ENCODE measurements around the gene CBFA2T3.

Gene CBFA2T3

GRCh38 chr16:88839026-88839529, 137.9 kb downstream of the CBFA2T3 start:
- no peak for DNase-seq (ENCODE audit: low spot score)

DNA sequence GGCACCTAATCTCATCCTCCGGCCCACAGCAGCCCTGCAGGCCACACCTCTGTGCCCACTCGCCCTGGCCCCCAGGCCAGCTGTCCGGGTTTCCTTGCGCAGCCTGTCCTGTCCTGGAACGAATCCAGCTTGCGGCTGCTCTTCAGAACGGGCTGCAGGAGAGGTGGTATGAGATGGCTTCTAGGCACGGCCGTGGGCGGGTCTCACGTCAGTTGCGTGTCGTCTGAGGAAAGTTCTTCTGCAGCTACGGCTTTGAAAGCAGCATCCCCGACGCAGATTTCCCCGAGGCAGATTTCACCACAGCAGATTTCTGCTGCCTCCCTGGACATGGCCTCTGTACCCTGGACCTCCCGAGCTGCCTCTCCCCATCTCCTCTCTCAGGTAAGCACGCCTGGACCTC, 138.4 kb downstream of the CBFA2T3 start:
- DNase-seq (ENCODE audit: low spot score): no peak

- no peak for DNase-seq (ENCODE audit: low spot score)
Observed at GRCh38 chr16:88837806-88838205, 139.2 kb downstream of the CBFA2T3 start.

DNA sequence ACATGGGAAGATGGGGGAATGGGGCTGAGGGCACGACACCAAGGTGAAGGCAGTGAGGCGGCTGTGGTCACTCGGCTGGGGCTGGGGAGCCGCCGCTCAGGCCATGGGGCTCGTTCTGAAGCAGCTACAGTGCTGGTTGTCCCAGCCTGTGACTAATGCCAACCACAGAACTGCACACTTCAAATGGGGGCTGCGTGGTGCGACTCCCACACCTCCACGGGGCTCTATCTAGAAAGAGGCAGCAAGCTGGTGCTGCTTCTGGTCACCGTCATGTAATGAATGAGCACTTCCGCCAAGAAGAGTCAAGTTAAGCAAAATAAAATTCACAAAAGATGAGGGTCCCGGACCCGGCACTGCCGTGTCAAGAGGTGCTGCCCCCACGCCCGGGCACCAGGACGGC, 140.2 kb downstream of the CBFA2T3 start:
- DNase-seq (ENCODE audit: low spot score): no peak

DNA sequence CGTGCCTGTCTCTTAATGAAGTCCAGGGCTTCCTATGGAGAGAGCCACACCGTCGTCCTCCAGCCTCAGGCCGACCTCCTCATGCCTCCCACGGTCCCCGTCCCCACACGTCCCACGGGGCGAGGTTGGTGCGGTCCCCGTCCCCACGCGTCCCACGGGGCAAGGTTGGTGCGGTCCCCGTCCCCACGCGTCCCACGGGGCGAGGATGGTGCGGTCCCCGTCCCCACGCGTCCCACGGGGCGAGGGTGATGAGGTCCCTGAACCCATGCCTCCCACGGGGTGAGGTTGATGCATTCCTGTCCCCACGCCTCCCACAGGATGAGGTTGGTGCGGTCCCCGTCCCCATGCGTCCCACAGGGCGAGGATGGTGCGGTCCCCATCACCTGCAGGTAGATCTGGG, 141.2 kb downstream of the CBFA2T3 start:
- DNase-seq (ENCODE audit: low spot score): no peak

DNA sequence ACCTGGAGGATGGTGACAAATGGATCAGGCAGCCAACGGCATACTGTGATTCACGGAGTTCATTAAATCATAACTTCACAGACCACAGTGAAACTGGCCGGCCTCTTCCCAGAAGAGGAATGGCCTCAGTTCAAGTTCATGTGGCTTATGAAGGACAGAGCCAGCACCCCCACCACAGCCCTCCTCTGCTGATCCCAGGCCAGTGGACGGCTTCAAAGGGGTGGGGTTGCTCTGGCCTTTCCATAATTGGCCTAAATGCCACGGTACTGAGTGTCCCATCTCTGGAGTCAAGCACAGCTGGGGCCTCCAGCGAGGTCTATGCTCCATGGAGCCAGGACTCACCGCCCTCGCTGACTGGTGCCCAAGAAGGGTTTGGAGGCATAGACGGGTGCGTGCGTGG, 141.6 kb downstream of the CBFA2T3 start:
- no peak for DNase-seq (ENCODE audit: low spot score)

- no peak for DNase-seq (ENCODE audit: low spot score)
Observed at GRCh38 chr16:88834670-88835069, 142.3 kb downstream of the CBFA2T3 start.

- no peak for DNase-seq (ENCODE audit: low spot score)
Observed at GRCh38 chr16:88833086-88833485, 143.9 kb downstream of the CBFA2T3 start.

DNA sequence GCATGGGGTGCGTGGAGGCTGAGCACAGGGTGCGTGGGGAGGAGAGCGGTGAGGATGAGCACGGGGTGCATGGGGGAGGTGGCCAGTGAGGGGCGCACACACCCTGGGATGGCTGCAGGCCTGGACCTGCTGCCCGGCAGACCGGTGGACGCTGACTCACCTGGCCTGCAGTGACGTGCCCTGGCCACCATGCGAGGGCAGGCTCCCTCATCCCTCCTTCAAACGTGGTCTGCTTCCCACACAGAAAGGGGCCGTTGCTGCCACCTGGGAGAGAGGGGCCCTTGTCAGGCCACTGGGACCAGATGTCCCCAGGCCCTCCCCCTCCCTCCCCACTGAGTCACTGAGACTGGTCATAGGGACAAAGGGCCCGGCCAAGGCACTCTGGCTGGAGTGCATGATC, 145.2 kb downstream of the CBFA2T3 start:
- peak; percentile 41 for DNase-seq (ENCODE audit: low spot score)

DNA sequence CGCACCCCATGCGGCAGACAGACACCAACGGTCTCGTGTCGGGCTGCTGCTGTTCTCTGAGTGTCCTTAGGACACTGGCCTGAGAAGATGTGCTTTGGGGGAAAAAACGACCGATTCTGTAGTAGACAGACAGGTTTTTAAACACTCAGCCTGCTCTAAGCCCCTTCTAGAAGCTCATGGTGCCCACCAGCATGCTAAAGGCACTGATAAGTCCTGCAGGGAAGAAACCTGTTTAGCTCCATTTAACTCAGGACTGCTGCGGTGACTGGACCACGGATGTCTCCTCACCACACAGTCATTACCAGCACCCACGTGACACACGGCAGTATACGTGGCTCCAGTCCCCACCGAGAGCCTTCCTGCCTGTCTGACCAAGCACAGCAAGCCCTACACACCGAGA, 146.2 kb downstream of the CBFA2T3 start:
- no peak for DNase-seq (ENCODE audit: low spot score)

DNA sequence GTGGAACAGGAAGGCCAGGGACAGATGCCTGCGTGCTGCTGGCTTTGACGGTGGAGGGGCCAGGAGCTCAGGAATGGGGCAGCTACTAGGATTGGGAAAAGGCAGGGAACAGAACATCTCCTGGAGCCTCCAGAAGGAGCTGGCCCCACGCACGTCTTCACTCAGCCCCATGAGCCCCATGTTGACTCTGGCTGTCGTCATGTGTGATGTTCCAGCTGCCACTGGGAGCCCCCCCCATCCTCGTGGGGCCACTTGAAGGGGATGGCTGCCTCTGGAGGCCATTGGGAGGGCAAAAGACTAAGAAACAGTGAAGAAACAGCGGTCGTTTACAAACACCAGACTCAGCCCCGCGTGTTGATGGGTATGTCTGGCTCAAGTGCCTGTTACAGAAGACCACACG, 146.7 kb downstream of the CBFA2T3 start:
- no peak for DNase-seq (ENCODE audit: low spot score)

GRCh38 chr16:88828711-88829110, 148.3 kb downstream of the CBFA2T3 start:
- DNase-seq (ENCODE audit: low spot score): no peak

DNA sequence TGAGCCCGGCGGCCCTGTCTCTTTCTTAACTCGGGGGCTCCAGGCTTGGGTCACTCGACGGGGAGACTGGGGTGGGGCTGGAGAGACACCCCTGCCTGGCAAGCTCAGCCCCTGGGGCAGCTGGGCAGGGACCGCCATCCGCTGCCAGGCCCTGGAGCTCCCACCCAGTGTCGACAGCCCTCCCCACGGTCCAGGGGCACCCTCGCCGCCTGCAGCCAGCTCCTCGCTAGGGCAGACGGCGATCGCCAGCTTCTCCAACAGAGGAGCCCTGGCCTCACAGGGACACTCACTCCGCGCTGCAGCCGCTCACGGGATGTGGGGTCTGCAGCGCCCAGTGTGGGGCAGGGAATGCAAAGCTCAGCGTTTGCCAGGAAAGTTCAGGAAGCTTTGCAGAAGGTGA, 149.3 kb downstream of the CBFA2T3 start:
- DNase-seq (ENCODE audit: low spot score): no peak

GRCh38 chr16:88826070-88826840, 150.8 kb downstream of the CBFA2T3 start:
- no peak for DNase-seq (ENCODE audit: low spot score)

GRCh38 chr16:88825146-88825545, 151.9 kb downstream of the CBFA2T3 start:
- DNase-seq (ENCODE audit: low spot score): no peak
